Measurements from ENCODE around the gene DNAH17. TPM values are rescaled to one million over a fixed set of nuclear protein-coding genes. Genes with fewer than 3 reads are reported as not detected.

Gene DNAH17
- total RNA-seq, 4 donors from 2014 or later: 0.89 to 15.4 (median 3.8) TPM

GRCh38 chr17:78517421-78517820 lies 59.8 kb downstream of the DNAH17 start:
- H3K4me3 ChIP-seq (ENCODE audit: low read depth, poor library complexity, severe bottlenecking): no peak overlapping the region
- intact Hi-C loops (cut with DNase I; ENCODE audit: low total_unique reads): no loop called here
- 75 to 82% methylated on average over 2 of the region's 2 CpGs for WGBS, 2 donors
- TF ChIP-seq CTCF (IDR thresholded peaks at IDR 0.05): no peak
- no peak for TF ChIP-seq POLR2A (IDR thresholded peaks at IDR 0.05)
- no peak for DNase-seq (ENCODE audit: low spot score in 2 of 2)

- TF ChIP-seq CTCF (IDR thresholded peaks at IDR 0.05) (no peak), POLR2A (IDR thresholded peaks at IDR 0.05) (no peak)
- intact Hi-C loops (cut with DNase I; ENCODE audit: low total_unique reads): no loop called here
- no peak overlapping the region for H3K4me3 ChIP-seq (ENCODE audit: low read depth, poor library complexity, severe bottlenecking)
- no peak for DNase-seq (ENCODE audit: low spot score in 2 of 2)
- 74 to 83% methylated on average over 4 of the region's 4 CpGs for WGBS, 2 donors
These were observed 61.7 kb downstream of the DNAH17 start for GRCh38 chr17:78515480-78515879.

- WGBS, 2 donors: 84 to 97% methylated on average over 17 to 18 of the region's 18 CpGs
- intact Hi-C loops (cut with DNase I; ENCODE audit: low total_unique reads): loop anchor here (5.0 kb wide), 1 partner anchor 62 kb away; no protein-coding TSS in a partner anchor
- DNase-seq (ENCODE audit: low spot score in 2 of 2): no peak
- no peak for TF ChIP-seq CTCF (IDR thresholded peaks at IDR 0.05)
- TF ChIP-seq POLR2A (IDR thresholded peaks at IDR 0.05): no peak
- H3K4me3 ChIP-seq (ENCODE audit: low read depth, poor library complexity, severe bottlenecking): no peak overlapping the region
These were observed 62.7 kb downstream of the DNAH17 start for GRCh38 chr17:78514521-78514920.

GRCh38 chr17:78512976-78513375 lies 64.2 kb downstream of the DNAH17 start:
- no peak for DNase-seq (ENCODE audit: low spot score in 2 of 2)
- WGBS, 2 donors: 71 to 83% methylated on average over 4 of the region's 4 CpGs
- no peak for TF ChIP-seq POLR2A (IDR thresholded peaks at IDR 0.05)
- intact Hi-C loops (cut with DNase I; ENCODE audit: low total_unique reads): loop anchor here (5.0 kb wide), 1 partner anchor 61 kb away; no protein-coding TSS in a partner anchor
- no peak overlapping the region for H3K4me3 ChIP-seq (ENCODE audit: low read depth, poor library complexity, severe bottlenecking)

- TF ChIP-seq CTCF (IDR thresholded peaks at IDR 0.05) (no peak), POLR2A (IDR thresholded peaks at IDR 0.05) (no peak)
- intact Hi-C loops (cut with DNase I; ENCODE audit: low total_unique reads): loop anchor here (5.0 kb wide), 1 partner anchor 58 kb away; no protein-coding TSS in a partner anchor
- no peak overlapping the region for H3K4me3 ChIP-seq (ENCODE audit: low read depth, poor library complexity, severe bottlenecking)
- DNase-seq (ENCODE audit: low spot score in 2 of 2): no peak
- WGBS, 2 donors: 87 to 88% methylated on average over 28 of the region's 28 CpGs
These were observed 66.8 kb downstream of the DNAH17 start for GRCh38 chr17:78510141-78511075.

- DNase-seq (ENCODE audit: low spot score in 2 of 2): no peak
- no peak overlapping the region for H3K4me3 ChIP-seq (ENCODE audit: low read depth, poor library complexity, severe bottlenecking)
- no peak for TF ChIP-seq CTCF (IDR thresholded peaks at IDR 0.05)
- no peak for TF ChIP-seq POLR2A (IDR thresholded peaks at IDR 0.05)
- WGBS, 2 donors: 87 to 96% methylated on average over 11 of the region's 11 CpGs
- intact Hi-C loops (cut with DNase I; ENCODE audit: low total_unique reads): no loop called here
These were observed 69.7 kb downstream of the DNAH17 start for GRCh38 chr17:78507526-78507925.

Measured in lower leg skin (tissue), 4 donors.